Endothelial cell of umbilical vein (primary cell): ENCODE data around the gene OGDH. TPM values are rescaled to one million over a fixed set of nuclear protein-coding genes. Genes with fewer than 3 reads are reported as not detected.

ENCODE experiments used
- BruUV-seq: library from RNA; stranded (reverse); fragments of 400-500 nt; replicated peaks from 2 replicates; lab custom pipeline; 2021; lab: Mats Ljungman, UMichigan
- CTCF ChIA-PET: fragments of 300-600, 350-600 bp; sonication (Branson Sonifier 250); formaldehyde crosslinking; loops from one replicate; lab custom pipeline; 2021; ENCODE audit warnings: antibody characterized with exemption, inconsistent platforms; lab: Charles Lee
- POLR2A ChIA-PET: fragments of 300-600, 350-600 bp; sonication (Branson Sonifier 250); formaldehyde crosslinking; loops from one replicate; lab custom pipeline; 2021; ENCODE audit warnings: antibody characterized with exemption, inconsistent platforms; lab: Charles Lee
- DNase-seq: peaks from one replicate; pipeline ENCODE4 v3.0.0-alpha.2; 2011; ENCODE audit warnings: low read depth, low spot score
- FAIRE-seq: peaks from 2 replicates; lab custom pipeline; 2011; peaks lifted over from hg19 to GRCh38; lab: Jason Lieb, UNC
- H2AFZ ChIP-seq: 2 replicates; pipeline ENCODE4 v1.6.0; 2012; ENCODE audit warnings: low read depth, low read length, control low read depth, inconsistent platforms
- H3K27ac ChIP-seq: 2 replicates; pipeline ENCODE4 v1.5.1; 2011; ENCODE audit warnings: low read depth, mild to moderate bottlenecking, control low read depth, low read length, moderate library complexity; ENCODE audit not compliant: insufficient read depth
- H3K27me3 ChIP-seq, 2 experiments: 2 replicates each; pipeline versions ENCODE4 v1.6.0 to v1.6.1; 2011; ENCODE audit warnings: low read length in 2 of 2, mixed read lengths in 1 of 2; ENCODE audit not compliant: control insufficient read depth in 2 of 2, insufficient read depth in 2 of 2
- H3K36me3 ChIP-seq, 2 experiments: 2 replicates in 1 of 2; 3 replicates in 1 of 2; pipeline ENCODE4 v1.5.1; 2011; ENCODE audit warnings: low read length in 2 of 2, mild to moderate bottlenecking in 1 of 2, moderate library complexity in 1 of 2; ENCODE audit not compliant: control insufficient read depth in 2 of 2, insufficient read depth in 2 of 2; ENCODE audit errors: extremely low read depth in 1 of 2
- H3K4me1 ChIP-seq: 3 replicates; pipeline ENCODE4 v1.5.1; 2011; ENCODE audit warnings: mild to moderate bottlenecking, low read length; ENCODE audit not compliant: control insufficient read depth, insufficient read depth; ENCODE audit errors: extremely low read depth
- H3K4me2 ChIP-seq: 2 replicates; pipeline ENCODE4 v1.6.1; 2011; ENCODE audit warnings: low read length, control low read depth, mixed read lengths; ENCODE audit not compliant: insufficient read depth
- H3K4me3 ChIP-seq, 3 experiments: fragments of 200-600 bp in 1 of 3; sonication (generic), shearing (Covaris generic) in 1 of 3; replicated peaks in 1 of 3; 2 replicates each; pipeline ENCODE4 v1.5.1; 2011 to 2016; ENCODE audit warnings: control low read depth in 3 of 3, low read length in 3 of 3, mild to moderate bottlenecking in 2 of 3, inconsistent platforms in 1 of 3, low read depth in 1 of 3, moderate library complexity in 1 of 3; ENCODE audit not compliant: insufficient read depth in 1 of 3
- H3K79me2 ChIP-seq: 2 replicates; pipeline ENCODE4 v1.6.0; 2012; ENCODE audit warnings: low read length, inconsistent platforms; ENCODE audit not compliant: control insufficient read depth, insufficient read depth
- H3K9ac ChIP-seq: replicated peaks from 2 replicates; pipeline ENCODE3; 2011; ENCODE audit warnings: low read length, control low read depth; ENCODE audit not compliant: insufficient read depth; ENCODE audit errors: extremely low read depth
- H3K9me1 ChIP-seq: replicated peaks from 3 replicates; pipeline ENCODE4 v1.6.0; 2011; ENCODE audit warnings: mild to moderate bottlenecking, low read length; ENCODE audit not compliant: control insufficient read depth, insufficient read depth; ENCODE audit errors: extremely low read depth
- H3K9me3 ChIP-seq: replicated peaks from 2 replicates; pipeline ENCODE4 v1.5.1; 2012; ENCODE audit warnings: low read length, inconsistent platforms; ENCODE audit not compliant: control insufficient read depth, insufficient read depth
- H4K20me1 ChIP-seq: replicated peaks from 2 replicates; pipeline ENCODE3; 2011; ENCODE audit warnings: mild to moderate bottlenecking, low read length; ENCODE audit not compliant: control insufficient read depth, insufficient read depth; ENCODE audit errors: extremely low read depth
- CTCF ChIP-seq, 2 donors: IDR thresholded peaks; 1 replicate in 1 of 2; 2 replicates in 1 of 2; pipeline ENCODE4 v1.5.1; 2011; ENCODE audit warnings: low read length in 2 of 2, mild to moderate bottlenecking in 2 of 2, moderate library complexity in 2 of 2, control low read depth in 1 of 2, inconsistent platforms in 1 of 2, low read depth in 1 of 2; ENCODE audit not compliant: insufficient read depth in 1 of 2; ENCODE audit errors: extremely low read depth in 1 of 2
- EZH2 ChIP-seq: IDR thresholded peaks from 2 replicates; pipeline ENCODE4 v1.6.1; 2012; ENCODE audit warnings: borderline replicate concordance, low read depth, mild to moderate bottlenecking, moderate library complexity, low read length, inconsistent platforms; ENCODE audit not compliant: severe bottlenecking
- FOS ChIP-seq: IDR thresholded peaks from 2 replicates; pipeline ENCODE4 v1.6.1; 2011; ENCODE audit warnings: mild to moderate bottlenecking, low read length, moderate library complexity, borderline replicate concordance; ENCODE audit not compliant: insufficient read depth
- GATA2 ChIP-seq: IDR thresholded peaks from 2 replicates; pipeline ENCODE4 v1.7.0; 2011; ENCODE audit warnings: low read depth, mild to moderate bottlenecking, moderate library complexity, mixed read lengths, low read length; ENCODE audit not compliant: insufficient read length, insufficient read depth
- JUN ChIP-seq: IDR thresholded peaks from 2 replicates; pipeline ENCODE4 v1.6.1; 2011; ENCODE audit warnings: borderline replicate concordance, low read depth; ENCODE audit not compliant: insufficient read length, insufficient read depth
- MYC ChIP-seq: IDR thresholded peaks from one replicate; pipeline ENCODE4 v1.6.1; 2011; ENCODE audit warnings: mild to moderate bottlenecking, low read depth, low read length
- POLR2A ChIP-seq: IDR thresholded peaks from 2 replicates; pipeline ENCODE4 v1.6.1; 2012; ENCODE audit warnings: low read depth, mild to moderate bottlenecking, control low read depth, low read length
- POLR2AphosphoS5 ChIP-seq: IDR thresholded peaks from 2 replicates; pipeline ENCODE4 v1.6.1; 2012; ENCODE audit warnings: low read depth, mild to moderate bottlenecking, control low read depth, low read length, moderate library complexity; ENCODE audit not compliant: insufficient read depth
- dilution Hi-C: fragments of 300-500 bp; cut with MboI; formaldehyde crosslinking; loops from one replicate; pipeline ENCODE4 v1.15.0; 2019; ENCODE audit warnings: low sequenced_read_pairs; ENCODE audit not compliant: extremely low pct_ligation_motif_present
- intact Hi-C: fragments of 100-400 bp; cut with micrococcal nuclease; formaldehyde crosslinking; loops from one replicate; pipeline ENCODE4 v1.10.0; 2022
- polyA plus RNA-seq, 4 experiments: library from polyadenylated mRNA; depleted of rRNA in 3 of 4; stranded (reverse) in 3 of 4; unstranded in 1 of 4; fragments of >200 nt; gene quantifications; 2 replicates each; pipeline versions ENCODE4 v1.2.1 to v1.2.3, GENCODE V29; 2011 to 2012; ENCODE audit warnings: missing spikeins in 1 of 4
- total RNA-seq: library from RNA; stranded (reverse); gene quantifications from 2 replicates; pipeline ENCODE4 v1.2.3, GENCODE V29; 2021

Gene OGDH
- total and polyA plus RNA-seq, 2 donors (not counting 3 experiments of a cell fraction or from before 2014, with no cell fraction given): 88.9 to 92.9 TPM

- Histone ChIP-seq H3K9me1 (no peaks in the 10 kb centered on the region), H3K36me3 (peaks cover 6 to 36% of the 10 kb centered on the region in 2 experiments), H3K4me1 (no peaks in the 10 kb centered on the region), H3K9me3 (no peaks in the 10 kb centered on the region), H3K79me2 (no peaks in the 10 kb centered on the region), H3K27me3 (no peaks in the 10 kb centered on the region), H3K4me3 (no peak overlapping the region), H3K27ac (no peak overlapping the region), H3K4me2 (no peak overlapping the region), H4K20me1 (no peaks in the 10 kb centered on the region), H3K9ac (no peak overlapping the region), H2AFZ (no peak overlapping the region)
- dilution Hi-C loops (no loop called here), intact Hi-C loops (no loop called here)
- POLR2A ChIA-PET: no interaction called here
- TF ChIP-seq CTCF (IDR thresholded peaks at IDR 0.05; ENCODE audit: extremely low read depth in 1 of 2, insufficient read depth in 1 of 2, low read depth in 1 of 2, low read length in 2 of 2) (no peak), GATA2 (no peak), MYC (no peak), JUN (no peak), POLR2A (no peak)
- CTCF ChIA-PET: no interaction called here
- FAIRE-seq (no peak), DNase-seq (no peak)
- no TSS peak for BruUV-seq
Observed at GRCh38 chr7:44693641-44694313, 87.3 kb downstream of the OGDH start.

- ChIA-PET POLR2A (no interaction called here), CTCF (no interaction called here)
- intact Hi-C loops: no loop called here
- dilution Hi-C loops: no loop called here
- Histone ChIP-seq H3K9ac (no peak overlapping the region), H3K4me2 (no peak overlapping the region), H2AFZ (no peak overlapping the region), H3K4me1 (no peaks in the 10 kb centered on the region), H3K9me1 (no peaks in the 10 kb centered on the region), H3K9me3 (no peaks in the 10 kb centered on the region), H3K79me2 (no peaks in the 10 kb centered on the region), H3K4me3 (no peak overlapping the region), H3K36me3 (peaks cover 6 to 36% of the 10 kb centered on the region in 2 experiments), H3K27ac (no peak overlapping the region), H4K20me1 (no peaks in the 10 kb centered on the region), H3K27me3 (no peaks in the 10 kb centered on the region)
- DNase-seq: no peak
- TF ChIP-seq MYC (no peak), CTCF (IDR thresholded peaks at IDR 0.05; ENCODE audit: extremely low read depth in 1 of 2, insufficient read depth in 1 of 2, low read depth in 1 of 2, low read length in 2 of 2) (no peak), POLR2AphosphoS5 (no peak), JUN (no peak), EZH2 (no peak), FOS (no peak)
- no peak for FAIRE-seq
- no TSS peak for BruUV-seq
Observed at GRCh38 chr7:44694326-44694725, 87.9 kb downstream of the OGDH start.
